Measurements from ENCODE around the gene POLR2C. TPM values are rescaled to one million over a fixed set of nuclear protein-coding genes. Genes with fewer than 3 reads are reported as not detected.

Gene POLR2C
- total RNA-seq, 2 donors from 2014 or later = 34.9 to 77.3 TPM

- Histone ChIP-seq H3K27ac (no peak overlapping the region), H3K4me3 (no peak overlapping the region), H3K4me1 (peaks cover 11% of the 10 kb centered on the region), H3K27me3 (no peaks in the 10 kb centered on the region), H3K36me3 (replicated peaks in 1 of 2; ENCODE audit: insufficient read depth in 1 of 2, low read depth in 2 of 2) (no peaks in the 10 kb centered on the region), H3K9me3 (no peaks in the 10 kb centered on the region)
- peak; percentile 61 to 67 (median 65) for DNase-seq
- ATAC-seq = peak; percentile 85
- intact Hi-C loops (cut with DNase I) = no loop called here
- TF ChIP-seq POLR2A (IDR thresholded peaks at IDR 0.05) = no peak
- no peak for TF ChIP-seq CTCF (IDR thresholded peaks at IDR 0.05)
- WGBS, 2 donors = 45 to 50% methylated on average over 7 to 9 of the region's 9 CpGs
Observed at GRCh38 chr16:57500578-57501111, 38.2 kb downstream of the POLR2C start.

GRCh38 chr16:57501492-57501891 is 39.0 kb downstream of the POLR2C start:
- no peak for TF ChIP-seq POLR2A (IDR thresholded peaks at IDR 0.05)
- TF ChIP-seq CTCF (IDR thresholded peaks at IDR 0.05) = no peak
- no peak overlapping the region for H3K4me3 ChIP-seq
- H3K4me1 ChIP-seq = peaks cover 11% of the 10 kb centered on the region
- 77 to 81% methylated on average over 7 of the region's 7 CpGs for WGBS, 2 donors
- intact Hi-C loops (cut with DNase I) = no loop called here
- no peaks in the 10 kb centered on the region for H3K9me3 ChIP-seq
- DNase-seq = no peak
- no peak for ATAC-seq
- no peaks in the 10 kb centered on the region for H3K36me3 ChIP-seq (replicated peaks in 1 of 2; ENCODE audit: insufficient read depth in 1 of 2, low read depth in 2 of 2)
- H3K27me3 ChIP-seq = no peaks in the 10 kb centered on the region
- no peak overlapping the region for H3K27ac ChIP-seq

GRCh38 chr16:57502048-57502775 is 39.7 kb downstream of the POLR2C start:
- no peaks in the 10 kb centered on the region for H3K36me3 ChIP-seq (replicated peaks in 1 of 2; ENCODE audit: insufficient read depth in 1 of 2, low read depth in 2 of 2)
- TF ChIP-seq CTCF (IDR thresholded peaks at IDR 0.05) (no peak), POLR2A (IDR thresholded peaks at IDR 0.05) (no peak)
- peaks cover 11% of the 10 kb centered on the region for H3K4me1 ChIP-seq
- no peaks in the 10 kb centered on the region for H3K27me3 ChIP-seq
- no peak for DNase-seq
- H3K4me3 ChIP-seq = no peak overlapping the region
- H3K27ac ChIP-seq = no peak overlapping the region
- intact Hi-C loops (cut with DNase I) = no loop called here
- ATAC-seq = no peak
- H3K9me3 ChIP-seq = no peaks in the 10 kb centered on the region
- WGBS, 2 donors = 73 to 76% methylated on average over 12 of the region's 12 CpGs

- Histone ChIP-seq H3K4me3 (no peak overlapping the region), H3K27me3 (no peaks in the 10 kb centered on the region), H3K4me1 (peaks cover 11% of the 10 kb centered on the region), H3K36me3 (replicated peaks in 1 of 2; ENCODE audit: insufficient read depth in 1 of 2, low read depth in 2 of 2) (no peaks in the 10 kb centered on the region), H3K9me3 (no peaks in the 10 kb centered on the region), H3K27ac (no peak overlapping the region)
- intact Hi-C loops (cut with DNase I) = no loop called here
- no peak for TF ChIP-seq POLR2A (IDR thresholded peaks at IDR 0.05)
- no peak for TF ChIP-seq CTCF (IDR thresholded peaks at IDR 0.05)
- WGBS, 2 donors = 80 to 86% methylated on average over 12 to 15 of the region's 15 CpGs
- DNase-seq (peak in 1 of 4 donors; percentile 23), ATAC-seq (no peak)
Observed at GRCh38 chr16:57503366-57503765, 40.9 kb downstream of the POLR2C start.

- no peak overlapping the region for H3K27ac ChIP-seq
- no peak overlapping the region for H3K4me3 ChIP-seq
- peaks cover 11% of the 10 kb centered on the region for H3K4me1 ChIP-seq
- H3K9me3 ChIP-seq = no peaks in the 10 kb centered on the region
- WGBS, 2 donors = 70 to 78% methylated on average over 6 of the region's 6 CpGs
- no peak for TF ChIP-seq CTCF (IDR thresholded peaks at IDR 0.05)
- TF ChIP-seq POLR2A (IDR thresholded peaks at IDR 0.05) = no peak
- H3K27me3 ChIP-seq = no peaks in the 10 kb centered on the region
- no peak for ATAC-seq
- no peak for DNase-seq
- intact Hi-C loops (cut with DNase I) = no loop called here
- no peaks in the 10 kb centered on the region for H3K36me3 ChIP-seq (replicated peaks in 1 of 2; ENCODE audit: insufficient read depth in 1 of 2, low read depth in 2 of 2)
Observed at GRCh38 chr16:57504001-57504400, 41.5 kb downstream of the POLR2C start.

All from body of pancreas (tissue), 4 donors.